Peyer's patch (tissue), 4 donors: ENCODE results near the gene FOXO1.

Experiments
- CTCF ChIP-seq, 6 experiments: fragments of 450-650 bp in 4 of 6; fragments of 200-600 bp in 2 of 6; sonication (generic) in 1 of 6; IDR thresholded peaks; one replicate each; pipeline ENCODE4 v1.5.1; 2017 to 2019; ENCODE audit warnings: antibody characterized with exemption in 6 of 6, mild to moderate bottlenecking in 3 of 6, moderate library complexity in 1 of 6
- POLR2A ChIP-seq, 2 donors: fragments of 450-650 bp; IDR thresholded peaks; one replicate each; pipeline ENCODE4 v1.5.1; 2017; ENCODE audit warnings: antibody characterized with exemption in 2 of 2, mild to moderate bottlenecking in 2 of 2, moderate library complexity in 2 of 2

- TF ChIP-seq CTCF (IDR thresholded peaks at IDR 0.05) (no peak), POLR2A (IDR thresholded peaks at IDR 0.05) (no peak)
Observed at GRCh38 chr13:40552895-40553294, 113.5 kb downstream of the FOXO1 start.
